Heart left ventricle (tissue), 13 donors: Measurements from ENCODE around the gene KRT16.

Source experiments
- CTCF ChIP-seq, 12 donors: fragments of 200-600 bp; sonication (generic) in 4 of 12; IDR thresholded peaks; one replicate each; pipeline versions ENCODE4 v1.5.0 to v1.8.0; 2018 to 2022; ENCODE audit warnings: antibody characterized with exemption in 12 of 12, mild to moderate bottlenecking in 5 of 12
- POLR2A ChIP-seq, 2 donors: fragments of 450-650 bp; IDR thresholded peaks; one replicate each; pipeline ENCODE4 v1.6.1; 2017; ENCODE audit warnings: antibody characterized with exemption in 2 of 2, mild to moderate bottlenecking in 2 of 2, moderate library complexity in 2 of 2
- donor health status: ischemic (EF 13 %, LVEDD 7.1; RV severe dilation, severe dysfunction).
- donor health status: DM: no; HTN: yes; CAD: no.
- donor health status: DM: no; HTN: no; CAD: no.
- donor health status: ischemic (EF 25% LVEDD 6.9; RV normal size, moderate dysfunction).
- donor health status: ischemic (EF 25% LVEDD 5.7; RV mildly dilated, moderate dysfunction).
- donor health status: ischemic (EF 35%, LVEDD 5.7; RV mildly dilated, moderate dysfunction).
- donor health status: nonischemic (EF 11% LVEDD 7.7; RV severe dilation, severe dysfunction).
- donor health status: DM: yes; HTN: yes; CAD: no.
- donor health status: PGD.
- donor health status: ischemic (EF 29% LVEDD 5.4; RV normal size, mild dysfunction).
- donor health status: nonischemic (EF 23%, LVEDD 6.1; RV moderate dilation, normal function).

GRCh38 chr17:41578971-41579370, 33.6 kb downstream of the KRT16 start:
- no peak for TF ChIP-seq CTCF (IDR thresholded peaks at IDR 0.05)
- no peak for TF ChIP-seq POLR2A (IDR thresholded peaks at IDR 0.05)
